Measurements from ENCODE around the gene ZNF341.

Gene ZNF341

DNA sequence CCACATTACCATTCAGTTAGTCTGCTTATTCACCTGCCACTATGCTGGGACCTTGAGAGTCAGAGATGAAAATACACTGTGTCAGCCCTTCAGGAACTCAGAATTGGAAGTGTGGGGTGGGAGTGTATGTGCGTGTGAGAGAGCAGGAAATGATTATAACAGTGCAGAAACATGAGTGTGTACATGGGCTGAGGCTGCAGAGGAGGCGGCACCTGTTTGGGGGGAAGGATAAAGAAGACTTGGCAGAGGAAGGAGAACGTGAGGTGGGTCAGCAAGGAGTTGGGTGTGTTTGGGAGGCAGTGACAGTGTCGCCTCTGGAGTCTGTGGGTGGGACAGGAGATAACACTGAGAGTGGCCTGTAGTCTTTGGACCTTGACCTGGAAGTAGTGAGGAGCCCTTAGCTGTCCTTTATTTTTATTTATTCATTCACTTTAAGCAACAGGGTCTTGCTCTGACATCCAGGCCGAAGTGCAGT is 82.5 kb downstream of the ZNF341 start:
- TF ChIP-seq, protein P1, sequence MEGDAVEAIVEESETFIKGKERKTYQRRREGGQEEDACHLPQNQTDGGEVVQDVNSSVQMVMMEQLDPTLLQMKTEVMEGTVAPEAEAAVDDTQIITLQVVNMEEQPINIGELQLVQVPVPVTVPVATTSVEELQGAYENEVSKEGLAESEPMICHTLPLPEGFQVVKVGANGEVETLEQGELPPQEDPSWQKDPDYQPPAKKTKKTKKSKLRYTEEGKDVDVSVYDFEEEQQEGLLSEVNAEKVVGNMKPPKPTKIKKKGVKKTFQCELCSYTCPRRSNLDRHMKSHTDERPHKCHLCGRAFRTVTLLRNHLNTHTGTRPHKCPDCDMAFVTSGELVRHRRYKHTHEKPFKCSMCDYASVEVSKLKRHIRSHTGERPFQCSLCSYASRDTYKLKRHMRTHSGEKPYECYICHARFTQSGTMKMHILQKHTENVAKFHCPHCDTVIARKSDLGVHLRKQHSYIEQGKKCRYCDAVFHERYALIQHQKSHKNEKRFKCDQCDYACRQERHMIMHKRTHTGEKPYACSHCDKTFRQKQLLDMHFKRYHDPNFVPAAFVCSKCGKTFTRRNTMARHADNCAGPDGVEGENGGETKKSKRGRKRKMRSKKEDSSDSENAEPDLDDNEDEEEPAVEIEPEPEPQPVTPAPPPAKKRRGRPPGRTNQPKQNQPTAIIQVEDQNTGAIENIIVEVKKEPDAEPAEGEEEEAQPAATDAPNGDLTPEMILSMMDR (IDR thresholded peaks at IDR 0.05) = no peak

DNA sequence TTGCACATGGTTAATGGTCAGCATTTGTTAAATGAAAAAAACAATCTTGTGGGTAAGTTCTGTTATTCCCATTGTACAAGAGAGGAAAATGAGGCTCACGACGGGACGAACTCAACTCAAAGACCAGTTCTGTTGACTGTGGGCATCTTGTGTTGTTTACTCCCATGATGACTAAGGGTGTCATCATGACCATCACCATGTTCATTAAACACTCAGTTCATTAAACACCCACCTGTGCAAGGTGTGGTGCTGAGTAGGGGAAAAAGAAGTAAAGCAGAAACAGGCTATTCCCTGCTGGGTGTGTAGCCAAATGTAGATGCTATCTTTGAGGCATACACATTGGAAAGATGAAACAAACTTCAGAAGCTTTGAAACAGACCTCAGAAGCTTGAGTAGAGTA is 83.9 kb downstream of the ZNF341 start:
- TF ChIP-seq, protein P1 (IDR thresholded peaks at IDR 0.05) = no peak

DNA sequence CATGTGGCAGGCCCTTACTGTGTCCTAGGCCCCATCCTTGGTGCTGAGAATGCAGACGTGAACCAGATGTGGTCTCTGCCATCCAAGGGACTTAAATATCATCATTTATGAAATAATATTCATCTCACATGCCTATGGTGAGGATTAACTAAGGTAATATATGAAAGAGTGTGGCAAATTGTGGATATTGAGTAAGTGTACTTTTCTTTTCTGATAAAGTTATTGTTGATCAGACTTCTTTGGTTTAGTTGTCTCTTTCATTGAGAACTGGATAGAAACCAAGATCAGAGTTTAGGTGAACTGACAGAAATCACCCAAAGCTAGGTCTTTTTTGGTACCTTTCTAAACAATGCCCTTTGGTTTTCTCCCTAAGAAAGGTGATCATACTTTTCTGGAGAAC is 84.4 kb downstream of the ZNF341 start:
- TF ChIP-seq, protein P1 (IDR thresholded peaks at IDR 0.05) = no peak

DNA sequence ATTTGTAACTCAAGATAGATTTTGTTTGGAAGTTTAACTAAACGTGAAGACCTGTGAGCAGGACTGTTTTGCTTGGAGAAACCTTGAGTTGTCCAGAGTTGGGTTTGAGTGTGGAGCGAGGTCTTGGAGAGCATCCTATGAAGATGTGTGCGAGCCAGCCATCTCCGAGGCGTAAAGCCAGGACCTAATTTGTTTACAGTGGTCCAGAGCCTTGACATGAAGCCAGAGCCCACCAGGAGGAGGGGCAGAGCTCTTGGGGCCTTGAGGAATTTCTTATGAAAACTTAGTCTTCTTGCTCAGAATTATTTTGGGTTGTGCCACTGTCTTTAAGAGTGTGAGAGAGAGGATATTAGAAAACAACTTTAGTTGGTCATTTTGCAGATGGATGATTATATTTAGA is 85.6 kb downstream of the ZNF341 start:
- TF ChIP-seq, protein P1 (IDR thresholded peaks at IDR 0.05) = no peak

DNA sequence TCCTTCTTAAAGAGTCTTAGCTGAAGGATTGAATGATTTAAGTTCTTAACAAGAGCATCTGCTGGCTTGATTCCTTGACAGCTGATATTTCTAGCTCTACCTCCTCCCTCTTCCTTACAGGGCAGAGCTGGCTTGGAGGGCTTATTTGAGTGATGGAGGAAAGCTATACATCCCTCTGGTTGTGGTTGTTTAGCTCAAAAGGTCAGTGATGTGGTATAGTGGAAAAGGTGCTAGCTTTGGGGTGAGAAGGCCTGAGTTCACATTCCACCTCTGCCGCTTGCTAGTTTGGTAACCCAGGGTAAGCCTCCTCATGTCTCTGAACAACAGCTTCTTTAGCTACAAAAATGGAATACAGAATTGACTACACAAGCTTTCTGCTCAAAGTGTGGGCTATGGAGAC is 87.7 kb downstream of the ZNF341 start:
- TF ChIP-seq, protein P1 (IDR thresholded peaks at IDR 0.05) = no peak

DNA sequence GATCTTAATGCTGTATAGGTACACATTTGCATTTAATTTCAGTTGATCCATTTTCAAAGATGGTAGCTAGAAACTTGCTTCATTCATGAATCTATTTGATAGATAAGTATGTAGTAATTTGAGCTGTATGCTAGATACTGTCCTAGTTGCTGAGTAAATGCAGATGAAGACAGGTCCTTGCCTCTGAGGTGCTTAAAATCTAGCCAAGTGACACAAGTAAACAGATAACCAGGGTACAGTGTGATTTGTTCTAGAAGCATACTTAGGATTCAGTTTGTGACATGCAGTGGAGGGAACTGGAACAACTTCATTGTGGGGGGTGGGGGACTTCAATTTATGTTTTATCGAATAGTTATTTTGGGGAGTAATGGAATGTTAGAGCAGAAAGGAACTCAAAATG is 88.6 kb downstream of the ZNF341 start:
- TF ChIP-seq, protein P1 (IDR thresholded peaks at IDR 0.05) = no peak

DNA sequence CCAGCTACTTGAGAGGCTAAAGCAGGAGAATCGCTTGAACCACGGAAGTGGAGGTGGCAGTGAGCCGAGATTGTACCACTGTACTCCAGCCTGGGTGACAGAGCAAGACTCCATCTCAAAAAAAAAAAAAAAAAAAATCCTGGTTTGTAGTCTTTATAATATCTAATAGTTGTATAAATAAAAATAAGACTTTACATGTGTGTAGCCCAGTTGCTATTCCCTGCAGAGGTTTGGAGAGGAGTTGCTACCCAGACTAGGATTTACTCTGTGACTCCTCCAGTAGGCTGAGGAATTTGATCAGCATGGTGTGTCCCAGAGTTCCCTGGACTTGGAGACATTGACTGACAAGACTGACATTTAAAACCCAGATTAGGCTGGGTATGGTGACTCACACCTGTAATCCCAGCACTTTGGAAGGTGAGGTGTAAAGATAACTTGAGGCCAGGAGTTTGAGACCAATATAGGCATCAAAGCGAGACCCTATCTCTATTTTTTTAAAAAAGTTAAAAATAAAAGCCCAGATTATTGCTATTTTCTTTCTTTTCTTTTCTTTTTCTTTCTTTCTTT is 89.6 kb downstream of the ZNF341 start:
- TF ChIP-seq, protein P1 (IDR thresholded peaks at IDR 0.05) = no peak

DNA sequence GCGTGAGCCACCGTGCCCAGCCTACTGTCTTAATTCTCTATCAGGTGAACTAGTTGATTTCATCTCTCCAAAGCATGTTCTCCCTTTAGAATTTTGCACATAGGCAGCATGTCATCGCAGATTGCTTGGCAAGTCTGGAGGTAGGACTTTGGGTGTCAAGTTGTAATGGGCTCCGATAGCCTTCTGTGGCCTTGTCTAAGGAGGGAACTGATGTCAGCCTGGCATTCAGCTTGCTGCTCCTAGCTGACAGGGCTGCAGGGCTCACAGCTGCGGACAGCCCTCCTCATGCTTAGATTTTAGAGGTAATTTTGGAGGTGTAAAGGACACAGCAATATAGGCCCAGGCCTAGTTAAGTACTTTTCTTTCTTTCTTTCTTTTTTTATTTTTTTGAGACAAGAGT is 90.6 kb downstream of the ZNF341 start:
- TF ChIP-seq, protein P1 (IDR thresholded peaks at IDR 0.05) = no peak

All from LNCAP (cell line).